HK-2 (cell line): Measurements from ENCODE around the gene CADM2.
A peak's percentile ranks its signal among the peaks of the same experiment; 100 is the strongest.
"Not testable (repeated sequence)": the region's sequence is repeated elsewhere in the genome, so short reads cannot be mapped to it uniquely, and the experiment has no call there.

Experiments
- DNase-seq: peaks from one replicate; pipeline ENCODE4 v3.0.0-alpha.2; 2018; ENCODE audit not compliant: unreplicated experiment

The CADM2 gene

DNA sequence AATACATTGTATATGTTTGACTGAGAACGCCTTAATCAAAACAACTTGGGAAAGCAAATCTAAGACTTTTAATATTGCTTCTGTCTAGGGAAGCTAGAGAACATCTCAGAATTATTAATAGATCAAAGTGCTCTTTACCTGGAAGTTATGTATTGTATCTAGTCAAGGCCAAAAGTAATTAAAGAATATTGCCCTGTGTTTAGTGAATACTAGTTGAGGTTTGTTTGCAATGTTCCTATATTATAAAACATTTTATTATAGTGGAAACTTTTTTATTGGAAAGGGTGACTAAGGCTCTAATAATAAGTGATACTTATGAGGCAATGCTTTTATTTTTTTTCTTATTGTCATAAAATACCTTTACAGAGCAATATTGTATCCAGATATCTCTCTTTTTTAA lies 118.2 kb downstream of the CADM2 start:
- DNase-seq: no peak

DNA sequence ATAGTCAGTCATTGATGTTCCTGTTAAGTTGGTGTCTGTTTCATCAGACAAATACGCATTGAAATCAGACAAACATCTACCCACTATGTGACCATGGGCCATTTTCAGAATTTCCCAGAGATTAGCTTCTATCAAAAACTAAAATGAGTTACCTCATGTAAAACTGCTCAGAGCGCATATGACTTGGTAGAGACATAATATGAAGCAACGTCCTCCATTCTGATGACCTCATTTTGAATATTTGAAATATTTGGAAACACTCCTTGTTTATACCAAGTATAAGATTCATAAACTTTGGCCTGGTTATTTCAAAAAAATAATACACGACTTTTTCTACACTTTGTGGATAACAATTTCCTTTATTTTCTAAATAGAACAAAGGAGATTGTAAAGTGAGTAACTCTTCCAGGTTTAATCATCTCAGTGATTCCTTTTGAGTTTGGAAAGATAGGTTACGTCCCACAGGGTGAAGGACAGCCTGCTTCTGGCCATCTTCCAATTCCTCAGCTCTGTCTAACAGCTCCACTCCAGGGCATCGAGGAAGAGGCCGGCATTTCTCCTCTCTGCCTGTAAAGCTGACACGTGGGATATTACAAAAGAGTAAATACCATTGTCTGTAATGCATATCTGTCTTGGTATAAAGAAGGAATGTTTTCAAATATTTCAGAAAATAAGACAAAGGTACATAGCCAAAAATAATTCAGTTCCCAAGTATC lies 122.6 kb downstream of the CADM2 start:
- DNase-seq: no peak

GRCh38 chr3:85090495-85090894 lies 131.7 kb downstream of the CADM2 start:
- no peak for DNase-seq

DNA sequence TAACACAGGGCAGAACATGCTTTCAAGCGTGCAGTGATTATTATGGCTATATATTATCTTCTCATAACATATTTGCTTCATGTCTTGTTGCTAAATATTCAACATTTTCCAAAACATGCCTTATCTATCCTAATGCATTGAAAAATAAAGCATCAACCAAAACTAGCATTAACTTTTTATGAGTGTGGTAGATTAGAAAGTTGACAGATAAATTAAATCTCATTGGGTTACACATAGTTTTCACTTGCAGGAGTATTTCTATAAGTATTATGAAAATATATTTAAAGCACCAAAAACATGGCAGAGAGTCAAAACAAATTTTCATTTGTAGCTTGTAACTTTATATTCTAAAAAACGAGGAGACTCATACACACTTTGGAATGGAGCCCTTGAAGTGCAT lies 141.5 kb downstream of the CADM2 start:
- no peak for DNase-seq

DNA sequence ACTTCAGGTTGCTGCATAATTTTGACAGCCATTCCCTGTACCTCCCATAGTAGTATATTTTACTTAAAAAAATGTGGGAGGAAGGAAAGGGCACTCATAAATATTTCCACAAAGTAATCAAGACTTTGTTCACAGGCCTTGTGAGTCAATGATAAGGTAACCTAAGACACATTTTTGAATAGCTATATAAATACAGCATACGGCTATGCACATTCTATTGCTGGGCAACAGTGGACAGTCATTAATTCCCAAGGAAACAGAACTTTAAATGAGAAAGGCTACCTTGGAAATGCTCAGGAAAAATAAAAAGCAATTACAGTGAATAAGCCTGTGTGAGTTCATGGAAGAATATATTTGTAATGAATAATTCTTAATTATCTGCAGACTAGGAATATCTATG lies 144.0 kb downstream of the CADM2 start:
- DNase-seq: no peak

DNA sequence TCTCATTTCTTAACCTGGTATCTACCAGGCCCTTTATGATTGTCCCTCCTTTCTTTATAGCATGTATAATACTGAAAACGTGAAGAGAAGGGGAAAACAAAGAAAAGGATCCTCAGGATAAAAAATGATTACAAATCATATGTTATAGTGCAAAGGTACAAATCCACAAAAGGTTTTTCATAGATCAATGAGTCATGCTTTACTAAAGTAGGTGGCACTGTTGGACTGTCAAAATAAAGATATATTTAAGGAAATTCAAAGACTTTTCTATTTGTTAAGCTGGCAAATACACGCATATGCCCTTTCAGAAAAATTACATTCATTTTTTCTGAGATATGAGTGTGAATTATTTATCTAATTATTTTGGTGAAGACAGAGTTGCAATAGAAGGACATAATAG lies 151.6 kb downstream of the CADM2 start:
- no peak for DNase-seq

DNA sequence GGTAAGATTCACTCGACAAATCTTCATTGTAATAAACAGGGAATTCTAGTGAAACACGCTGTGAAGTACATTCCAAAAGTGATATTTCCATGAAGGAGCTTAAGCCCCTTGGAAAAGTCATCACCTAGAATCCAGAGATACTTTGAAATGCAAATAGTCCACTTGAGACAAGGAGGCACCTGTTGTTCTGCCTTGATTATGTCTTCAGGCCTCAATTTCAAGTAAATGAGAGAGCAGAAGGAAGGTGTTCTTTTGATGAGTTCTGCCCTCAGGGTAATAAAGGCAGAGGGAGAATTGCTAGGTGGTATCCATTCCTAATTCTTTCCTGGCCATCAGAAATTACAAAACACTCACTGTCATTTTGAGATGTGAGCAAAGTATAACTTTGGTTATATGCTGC lies 162.1 kb downstream of the CADM2 start:
- DNase-seq: no peak

DNA sequence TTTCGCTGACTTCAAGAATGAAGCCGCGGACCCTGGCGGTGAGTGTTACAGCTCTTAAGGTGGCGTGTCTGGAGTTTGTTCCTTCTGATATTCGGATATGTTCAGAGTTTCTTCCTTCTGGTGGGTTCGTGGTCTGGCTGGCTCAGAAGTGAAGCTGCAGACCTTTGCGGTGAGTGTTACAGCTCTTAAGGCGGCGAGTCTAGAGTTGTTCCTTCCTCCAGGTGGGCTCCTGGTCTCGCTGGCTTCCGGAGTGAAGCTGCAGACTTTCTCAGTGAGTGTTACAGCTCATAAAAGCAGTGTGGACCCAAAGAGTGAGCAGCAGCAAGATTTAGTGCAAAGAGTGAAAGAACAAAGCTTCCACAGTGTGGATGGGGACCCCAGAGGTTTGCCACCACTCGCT lies 174.1 kb downstream of the CADM2 start:
- not testable (repeated sequence) for DNase-seq

GRCh38 chr3:85133691-85134420 lies 175.1 kb downstream of the CADM2 start:
- not testable (repeated sequence) for DNase-seq

- DNase-seq: no peak
These were observed 183.8 kb downstream of the CADM2 start for GRCh38 chr3:85142626-85143025.

- DNase-seq: no peak
These were observed 189.2 kb downstream of the CADM2 start for GRCh38 chr3:85148036-85148435.

DNA sequence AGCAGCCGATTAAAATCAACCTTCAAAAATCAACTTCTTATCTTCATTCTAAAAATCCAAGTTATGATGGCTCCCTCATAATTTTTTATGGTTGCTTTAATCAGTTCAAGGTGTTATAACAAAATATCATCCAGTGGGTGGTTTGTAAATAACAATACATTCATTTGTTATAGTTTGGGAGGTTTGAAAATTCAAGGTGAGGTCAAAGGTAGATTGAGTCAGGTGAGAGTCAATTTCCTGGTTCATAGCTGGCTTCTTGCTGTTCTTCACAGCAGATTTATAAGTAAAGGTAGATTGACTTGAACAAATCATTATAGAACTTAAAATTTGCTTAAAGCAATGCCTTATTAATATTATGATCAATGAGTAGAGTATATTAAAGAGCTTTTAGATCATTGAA lies 192.8 kb downstream of the CADM2 start:
- no peak for DNase-seq

DNA sequence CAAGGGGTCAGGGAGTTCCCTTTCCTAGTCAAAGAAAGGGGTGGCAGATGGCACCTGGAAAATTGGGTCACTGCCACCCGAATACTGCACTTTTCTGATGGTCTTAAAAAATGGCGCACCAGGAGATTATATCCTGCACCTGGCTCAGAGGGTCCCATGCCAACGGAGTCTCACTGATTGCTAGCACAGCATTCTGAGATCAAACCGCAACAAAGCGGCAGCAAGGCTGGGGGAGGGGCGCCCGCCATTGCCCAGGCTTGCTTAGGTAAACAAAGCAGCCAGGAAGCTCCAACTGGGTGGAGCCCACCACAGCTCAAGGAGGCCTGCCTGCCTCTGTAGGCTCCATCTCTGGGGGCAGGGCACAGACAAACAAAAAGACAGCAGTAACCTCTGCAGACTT lies 194.5 kb downstream of the CADM2 start:
- not testable (repeated sequence) for DNase-seq

DNA sequence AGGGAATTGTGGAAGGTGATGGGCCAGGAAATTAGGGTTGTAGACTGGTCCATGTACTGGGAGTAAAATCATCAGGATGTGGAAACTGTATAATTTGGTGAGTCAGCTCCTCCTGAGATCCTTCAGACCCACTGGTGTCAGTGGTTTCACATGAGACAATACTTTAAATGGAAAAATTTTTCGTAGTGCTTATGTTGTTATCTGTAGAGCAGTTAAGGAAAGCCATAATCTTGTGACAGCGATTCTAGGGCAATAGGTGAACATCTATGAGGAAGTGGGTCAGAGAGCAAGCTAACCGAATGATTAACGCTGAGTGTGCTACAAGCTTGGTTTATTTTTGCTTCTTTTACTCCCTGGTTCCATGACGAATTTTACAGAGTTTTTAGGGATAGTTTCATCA lies 200.6 kb downstream of the CADM2 start:
- no peak for DNase-seq

GRCh38 chr3:85161544-85161943 lies 202.8 kb downstream of the CADM2 start:
- peak; percentile 7 for DNase-seq

DNA sequence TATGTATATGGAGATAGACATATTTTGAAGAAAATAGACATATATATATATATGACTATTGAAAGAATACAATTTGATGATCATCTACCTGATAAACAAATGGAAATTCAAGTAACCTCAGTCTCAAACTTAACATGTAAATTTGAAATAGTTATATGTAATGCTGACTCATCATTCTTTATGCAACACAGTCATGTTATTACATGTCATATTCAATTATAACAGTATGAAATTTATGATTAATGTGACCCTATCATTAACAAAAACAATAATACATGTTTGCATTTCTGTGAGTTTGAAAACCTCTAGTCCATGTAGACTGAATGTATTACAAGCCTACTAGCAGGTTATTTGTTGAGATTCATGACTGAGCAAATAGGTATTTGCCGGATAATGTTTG lies 204.1 kb downstream of the CADM2 start:
- DNase-seq: no peak

DNA sequence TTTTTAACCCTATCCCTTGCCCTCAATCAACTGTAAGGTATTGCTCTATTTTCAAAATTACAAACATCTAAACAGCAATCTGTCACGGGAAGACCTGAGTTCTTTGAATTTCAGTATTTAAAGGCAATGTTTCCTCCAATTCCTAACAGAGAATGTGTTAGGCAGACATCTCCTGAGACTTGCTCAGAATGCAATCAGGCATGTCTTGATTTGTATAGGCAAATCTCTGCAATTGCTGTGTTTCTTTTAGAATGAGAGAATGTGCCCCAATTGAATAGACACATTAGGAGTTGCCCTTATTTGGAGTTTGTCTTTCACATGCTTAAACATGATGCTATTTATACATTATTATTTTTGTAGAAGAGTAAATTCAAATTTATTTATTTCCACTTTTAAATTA lies 205.6 kb downstream of the CADM2 start:
- no peak for DNase-seq

DNA sequence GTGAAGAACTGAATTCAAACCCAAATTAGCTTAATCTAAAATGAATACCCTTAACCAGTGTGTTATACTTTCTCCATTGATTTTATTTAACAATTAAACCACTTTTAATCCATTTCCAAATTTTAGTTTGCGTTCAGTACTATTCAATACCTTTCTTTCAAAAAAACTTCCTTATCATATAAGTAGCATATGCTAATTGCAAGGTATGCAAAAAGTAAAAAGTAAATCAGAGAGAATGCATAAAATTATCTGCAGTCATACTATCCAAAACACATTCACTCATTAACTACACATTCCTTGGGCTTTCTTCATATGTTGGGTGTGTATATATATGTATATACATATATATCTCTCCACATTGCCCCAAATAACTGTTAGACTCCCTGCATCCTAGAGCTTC lies 208.8 kb downstream of the CADM2 start:
- no peak for DNase-seq

DNA sequence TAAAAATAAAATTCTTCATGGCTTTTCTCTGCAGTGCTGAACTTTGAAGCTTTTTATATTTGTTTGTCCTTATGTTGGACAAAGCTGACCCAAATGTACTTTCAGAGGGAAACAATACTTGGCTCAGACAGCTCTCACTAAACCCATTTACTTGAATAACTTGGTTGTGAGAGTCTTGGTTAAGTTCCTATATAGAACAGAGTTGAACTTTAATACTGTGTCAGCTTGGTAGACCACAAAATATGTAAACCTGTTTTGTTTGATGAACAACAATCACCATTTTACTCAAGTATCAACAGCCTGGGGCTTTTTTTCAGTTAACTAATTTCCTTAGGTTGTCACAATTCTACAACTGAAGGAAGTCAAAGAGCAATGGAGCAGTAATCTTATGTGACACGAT lies 211.9 kb downstream of the CADM2 start:
- no peak for DNase-seq

GRCh38 chr3:85171976-85172375 lies 213.2 kb downstream of the CADM2 start:
- DNase-seq: no peak

DNA sequence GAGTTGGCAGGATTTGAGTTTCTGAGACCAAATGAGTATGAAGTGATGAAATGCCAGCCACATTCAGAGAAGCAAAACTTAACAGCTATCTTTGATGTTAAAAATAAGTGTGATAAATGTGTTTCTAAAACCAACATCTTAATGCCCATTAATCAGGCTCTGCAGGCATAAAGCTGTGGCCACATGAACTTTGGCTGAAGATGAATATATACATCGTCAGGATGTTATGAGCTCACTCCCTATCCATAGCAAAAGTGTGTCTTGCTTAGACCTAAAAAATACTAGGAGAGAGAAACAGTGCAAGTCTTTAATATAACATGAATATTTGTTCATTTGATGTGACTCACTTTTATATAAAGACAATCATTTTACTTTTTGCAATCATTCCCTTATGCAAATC lies 218.0 kb downstream of the CADM2 start:
- no peak for DNase-seq

- no peak for DNase-seq
These were observed 224.4 kb downstream of the CADM2 start for GRCh38 chr3:85182975-85183752.

GRCh38 chr3:85185495-85185894 lies 226.7 kb downstream of the CADM2 start:
- no peak for DNase-seq
